IMR-90 (cell line): ENCODE data around the gene CACNA2D3.

Source experiments
- FOS ChIP-seq: fragments of 150-350 bp; IDR thresholded peaks from 2 replicates; pipeline ENCODE4 v1.6.1; 2016; ENCODE audit warnings: low read depth, low read length
- MAZ ChIP-seq: IDR thresholded peaks from 2 replicates; pipeline ENCODE4 v1.6.1; 2012; ENCODE audit warnings: low read depth, mild to moderate bottlenecking, low read length, improper control_type of control experiment, moderate library complexity, borderline replicate concordance
- MXI1 ChIP-seq: IDR thresholded peaks from 2 replicates; pipeline ENCODE4 v1.6.1; 2012; ENCODE audit warnings: low read depth, mild to moderate bottlenecking, low read length, moderate library complexity, borderline replicate concordance
- POLR2A ChIP-seq: IDR thresholded peaks from 2 replicates; pipeline ENCODE4 v1.6.1; 2012; ENCODE audit warnings: mild to moderate bottlenecking, low read depth, low read length
- SMC3 ChIP-seq: fragments of 150-350 bp; IDR thresholded peaks from 2 replicates; pipeline ENCODE4 v1.6.1; 2016; ENCODE audit warnings: low read depth, mild to moderate bottlenecking, antibody characterized with exemption, low read length, moderate library complexity
- TF ChIP-seq, protein P1 (sequence below): conservative IDR thresholded peaks from 2 replicates; pipeline ENCODE4 v1.5.1; 2012; ENCODE audit warnings: mild to moderate bottlenecking, low read depth, low read length, improper control_type of control experiment
- TF ChIP-seq, protein P2 (sequence below): fragments of 150-350 bp; IDR thresholded peaks from 2 replicates; pipeline ENCODE4 v1.6.1; 2017; ENCODE audit warnings: mild to moderate bottlenecking, antibody characterized with exemption, low read length, low read depth

DNA sequence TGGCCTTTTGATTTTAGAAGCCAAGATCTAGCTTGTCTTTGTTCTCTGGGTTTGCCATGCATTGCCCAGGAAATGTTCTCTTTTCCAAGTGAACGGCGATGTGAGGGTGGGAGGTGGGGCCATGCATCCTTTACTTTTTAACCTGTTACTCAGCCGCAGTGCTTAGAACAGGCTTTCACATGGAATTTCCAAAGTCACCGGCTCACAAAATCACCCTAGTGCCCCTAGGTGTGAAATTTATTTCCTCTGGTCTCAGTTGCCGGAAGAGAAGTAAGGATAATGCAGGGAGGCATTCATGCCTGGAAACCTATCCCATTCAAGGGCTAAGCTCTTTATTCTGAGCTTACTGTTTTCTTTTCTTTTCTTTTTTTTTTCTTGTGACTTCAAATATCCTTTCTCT lies 93.2 kb downstream of the CACNA2D3 start:
- TF ChIP-seq, protein P1, sequence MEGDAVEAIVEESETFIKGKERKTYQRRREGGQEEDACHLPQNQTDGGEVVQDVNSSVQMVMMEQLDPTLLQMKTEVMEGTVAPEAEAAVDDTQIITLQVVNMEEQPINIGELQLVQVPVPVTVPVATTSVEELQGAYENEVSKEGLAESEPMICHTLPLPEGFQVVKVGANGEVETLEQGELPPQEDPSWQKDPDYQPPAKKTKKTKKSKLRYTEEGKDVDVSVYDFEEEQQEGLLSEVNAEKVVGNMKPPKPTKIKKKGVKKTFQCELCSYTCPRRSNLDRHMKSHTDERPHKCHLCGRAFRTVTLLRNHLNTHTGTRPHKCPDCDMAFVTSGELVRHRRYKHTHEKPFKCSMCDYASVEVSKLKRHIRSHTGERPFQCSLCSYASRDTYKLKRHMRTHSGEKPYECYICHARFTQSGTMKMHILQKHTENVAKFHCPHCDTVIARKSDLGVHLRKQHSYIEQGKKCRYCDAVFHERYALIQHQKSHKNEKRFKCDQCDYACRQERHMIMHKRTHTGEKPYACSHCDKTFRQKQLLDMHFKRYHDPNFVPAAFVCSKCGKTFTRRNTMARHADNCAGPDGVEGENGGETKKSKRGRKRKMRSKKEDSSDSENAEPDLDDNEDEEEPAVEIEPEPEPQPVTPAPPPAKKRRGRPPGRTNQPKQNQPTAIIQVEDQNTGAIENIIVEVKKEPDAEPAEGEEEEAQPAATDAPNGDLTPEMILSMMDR = no peak
- TF ChIP-seq SMC3 (no peak), MXI1 (no peak), POLR2A (no peak), MAZ (no peak), FOS (no peak)
- TF ChIP-seq, protein P2, sequence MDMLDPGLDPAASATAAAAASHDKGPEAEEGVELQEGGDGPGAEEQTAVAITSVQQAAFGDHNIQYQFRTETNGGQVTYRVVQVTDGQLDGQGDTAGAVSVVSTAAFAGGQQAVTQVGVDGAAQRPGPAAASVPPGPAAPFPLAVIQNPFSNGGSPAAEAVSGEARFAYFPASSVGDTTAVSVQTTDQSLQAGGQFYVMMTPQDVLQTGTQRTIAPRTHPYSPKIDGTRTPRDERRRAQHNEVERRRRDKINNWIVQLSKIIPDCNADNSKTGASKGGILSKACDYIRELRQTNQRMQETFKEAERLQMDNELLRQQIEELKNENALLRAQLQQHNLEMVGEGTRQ = no peak
